ENCODE results near the gene EPB41. TPM values are rescaled to one million over a fixed set of nuclear protein-coding genes. Genes with fewer than 3 reads are reported as not detected.
"Not testable (repeated sequence)": the region's sequence is repeated elsewhere in the genome, so short reads cannot be mapped to it uniquely, and the experiment has no call there.

EPB41 gene
- total RNA-seq, 1 donor from 2014 or later: 33.0 TPM

DNA sequence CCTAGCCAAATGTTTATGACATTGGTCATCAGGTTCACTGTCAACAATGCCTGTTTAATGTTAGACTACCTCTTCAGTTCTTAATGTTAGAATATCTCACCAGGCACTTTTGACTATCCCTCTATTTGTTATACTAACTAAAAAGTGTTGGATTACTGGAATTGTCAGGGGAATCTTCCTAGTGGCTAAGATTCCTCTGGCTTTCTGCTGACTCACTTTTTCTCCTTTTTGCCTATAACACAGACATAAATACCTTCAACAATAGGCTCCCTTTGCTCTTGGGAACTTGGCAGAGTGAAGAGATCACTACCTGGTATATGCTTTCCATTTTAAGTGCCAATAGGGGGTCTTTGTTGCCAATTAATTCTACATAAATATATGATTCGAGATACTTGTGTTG, 140.8 kb downstream of the EPB41 start:
- no peak for ATAC-seq

DNA sequence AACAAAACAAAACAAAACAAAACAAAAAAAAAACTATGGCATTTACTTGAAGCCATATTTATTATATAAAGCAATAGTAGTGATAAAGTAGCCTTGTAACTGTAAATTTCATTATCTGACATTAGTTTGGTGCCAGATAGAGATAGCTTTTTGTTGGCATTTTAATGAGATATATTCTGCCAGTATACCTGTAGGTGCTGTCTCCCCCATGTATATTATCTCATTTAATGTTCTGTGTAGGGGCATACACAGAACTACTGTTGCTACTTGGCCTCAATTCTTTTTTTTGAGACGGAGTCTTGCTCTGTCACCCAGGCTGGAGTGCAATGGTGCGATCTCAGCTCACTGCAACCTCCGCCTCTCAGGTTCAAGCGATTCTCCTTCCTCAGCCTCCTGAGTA, 141.9 kb downstream of the EPB41 start:
- no peak for ATAC-seq

- ATAC-seq: no peak
Observed at GRCh38 chr1:29057700-29058099, 143.3 kb downstream of the EPB41 start.

GRCh38 chr1:29062157-29062942, 148.0 kb downstream of the EPB41 start:
- ATAC-seq: no peak

GRCh38 chr1:29064064-29064463, 149.7 kb downstream of the EPB41 start:
- ATAC-seq: no peak

GRCh38 chr1:29077155-29077554, 162.8 kb downstream of the EPB41 start:
- no peak for ATAC-seq

- ATAC-seq: not testable (repeated sequence)
Observed at GRCh38 chr1:29079916-29080629, 165.7 kb downstream of the EPB41 start.

DNA sequence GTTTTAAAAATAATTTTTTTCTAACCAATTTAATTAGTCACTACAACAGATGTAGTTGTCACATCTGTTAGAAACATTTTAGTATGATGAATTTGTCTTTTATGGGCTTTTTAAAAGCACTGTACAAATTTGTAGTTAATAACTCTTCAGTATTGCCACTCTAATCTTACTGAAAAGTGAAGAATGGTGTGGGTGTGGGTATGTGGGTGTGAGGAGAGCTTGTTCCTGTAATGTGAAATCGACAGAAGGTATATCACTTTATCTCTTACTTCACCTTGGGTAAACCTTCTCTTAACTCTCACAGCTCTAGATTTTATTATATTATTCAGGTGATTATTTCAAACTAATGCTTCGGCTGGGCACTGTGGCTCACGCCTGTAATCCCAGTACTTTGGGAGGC, 166.8 kb downstream of the EPB41 start:
- no peak for ATAC-seq

DNA sequence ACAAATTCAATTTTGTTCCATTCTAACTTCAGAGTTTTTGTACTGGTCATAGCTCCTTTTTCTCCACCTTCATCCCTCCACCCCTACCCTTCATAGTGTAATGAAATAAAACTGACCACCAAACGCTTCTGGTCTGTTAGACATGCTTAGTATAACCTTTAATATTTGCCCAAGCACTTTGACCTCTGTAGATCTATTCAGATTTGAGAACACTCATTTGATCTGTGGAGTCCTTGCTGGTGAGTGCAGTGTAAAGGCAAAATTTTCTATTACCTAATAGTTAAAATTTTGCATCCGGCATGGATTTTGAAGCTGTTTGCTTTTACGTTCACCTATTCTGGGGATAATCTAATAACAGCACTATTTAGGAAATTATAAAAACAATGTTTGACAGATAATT, 168.2 kb downstream of the EPB41 start:
- no peak for ATAC-seq

- no peak for ATAC-seq
Observed at GRCh38 chr1:29083317-29084195, 169.2 kb downstream of the EPB41 start.

- no peak for ATAC-seq
Observed at GRCh38 chr1:29084196-29084521, 169.8 kb downstream of the EPB41 start.

DNA sequence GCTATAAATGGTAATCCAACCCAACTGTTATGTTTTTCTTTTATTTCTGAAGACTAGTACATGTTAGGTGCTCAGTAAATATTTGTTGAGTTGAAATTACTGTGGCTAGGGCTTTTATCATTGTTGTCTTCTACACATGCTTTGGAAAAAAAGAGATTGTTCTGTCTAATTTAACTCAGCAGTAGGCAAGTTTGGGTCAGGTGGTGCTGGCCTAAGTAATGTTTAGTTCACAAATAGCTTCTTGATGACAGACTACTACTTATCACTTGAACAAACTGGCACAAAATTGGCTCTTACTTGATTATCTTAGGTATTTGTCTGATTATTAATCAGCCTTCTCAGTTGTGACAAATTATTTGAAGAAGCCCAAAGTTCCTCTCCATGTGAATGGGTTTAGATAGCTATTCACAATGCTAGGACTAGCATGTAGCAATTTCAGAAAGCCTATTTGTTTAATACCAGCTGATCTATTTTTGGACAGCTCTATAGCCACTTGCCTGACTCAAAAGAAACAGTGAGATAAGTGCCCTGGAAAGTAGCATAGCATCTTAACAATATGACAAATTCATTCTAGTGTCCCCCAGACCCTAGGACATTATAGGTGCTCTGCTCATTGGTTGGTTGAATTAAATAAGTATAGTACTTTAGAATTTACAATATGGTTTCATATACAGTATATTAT, 176.7 kb downstream of the EPB41 start:
- ATAC-seq: no peak

- ATAC-seq: not testable (repeated sequence)
Observed at GRCh38 chr1:29092704-29093103, 178.3 kb downstream of the EPB41 start.

DNA sequence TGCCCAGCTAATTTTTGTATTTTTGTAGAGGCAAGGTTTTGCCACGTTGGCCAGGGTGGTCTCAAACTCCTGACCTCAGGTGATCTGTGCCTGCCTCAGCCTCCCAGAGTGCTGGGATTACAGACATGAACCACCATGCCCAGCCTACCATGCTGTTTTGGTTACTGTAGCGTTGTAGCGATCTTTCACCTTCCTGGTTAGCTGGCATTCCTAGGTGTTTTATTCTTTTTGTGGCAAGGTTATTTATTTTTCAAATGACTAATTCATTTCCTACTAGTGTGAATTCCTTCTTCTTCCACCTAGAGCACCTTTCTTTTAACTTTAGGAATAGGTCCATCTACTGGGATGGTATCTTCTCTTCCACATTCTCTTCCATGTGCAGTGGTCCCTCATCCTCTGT, 180.1 kb downstream of the EPB41 start:
- no peak for ATAC-seq

GRCh38 chr1:29094954-29095353, 180.6 kb downstream of the EPB41 start:
- ATAC-seq: no peak

- no peak for ATAC-seq
Observed at GRCh38 chr1:29096231-29096886, 182.0 kb downstream of the EPB41 start.

DNA sequence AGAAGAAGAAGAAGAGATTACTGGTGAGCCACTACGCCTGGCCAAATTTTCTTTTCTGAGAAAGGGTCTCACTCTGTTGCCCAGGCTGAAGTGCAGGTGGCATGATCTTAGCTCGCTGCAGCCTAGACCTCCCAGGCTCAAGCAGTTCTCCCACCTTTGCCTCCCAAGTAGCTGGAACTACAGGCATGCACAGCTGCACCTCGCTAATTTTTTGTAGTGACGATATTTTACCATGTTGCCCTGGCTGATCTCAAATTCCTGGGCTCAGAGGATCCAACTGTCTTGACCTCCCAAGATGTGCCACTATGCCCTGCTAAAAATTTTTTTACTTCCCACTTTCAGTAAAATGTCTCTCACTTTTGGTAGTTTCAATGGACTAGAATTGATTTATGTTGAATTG, 184.9 kb downstream of the EPB41 start:
- ATAC-seq: no peak

GRCh38 chr1:29100487-29100886, 186.1 kb downstream of the EPB41 start:
- no peak for ATAC-seq

DNA sequence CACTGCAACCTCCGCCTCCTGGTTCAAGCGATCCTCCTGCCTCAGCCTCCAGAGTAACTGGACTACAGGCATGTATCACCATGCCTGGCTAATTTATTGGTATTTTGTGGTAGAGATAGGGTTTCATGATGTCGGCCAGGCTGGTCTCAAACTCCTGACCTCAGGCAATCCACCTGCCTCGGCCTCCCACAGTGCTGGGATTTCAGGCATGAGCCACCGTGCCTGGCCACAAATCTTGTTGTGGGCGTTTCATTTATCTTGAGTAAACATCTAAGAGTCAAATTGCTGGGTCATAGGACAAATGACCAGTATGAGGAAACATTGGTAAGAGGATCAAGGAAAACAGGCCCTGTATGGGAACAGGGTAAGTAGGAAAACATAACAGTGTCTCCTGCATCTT, 191.5 kb downstream of the EPB41 start:
- no peak for ATAC-seq

DNA sequence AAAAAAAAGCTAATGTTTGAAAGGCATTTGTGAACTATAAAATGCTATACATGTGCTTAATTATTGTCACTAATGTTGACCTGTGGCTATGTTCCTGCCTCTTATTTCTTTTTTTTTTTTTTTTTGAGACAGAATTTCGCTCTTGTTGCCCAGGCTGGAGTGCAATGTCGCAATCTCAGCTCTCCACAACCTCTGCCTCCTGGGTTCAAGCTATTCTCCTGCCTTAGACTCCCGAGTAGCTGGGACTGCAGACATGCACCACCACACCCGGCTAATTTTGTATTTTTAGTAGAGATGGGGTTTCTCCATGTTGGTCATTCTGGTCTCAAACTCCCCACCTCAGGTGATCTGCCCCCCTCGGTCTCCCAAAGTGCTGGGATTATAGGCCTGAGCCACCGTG, 193.7 kb downstream of the EPB41 start:
- not testable (repeated sequence) for ATAC-seq

- ATAC-seq: no peak
Observed at GRCh38 chr1:29112705-29113412, 198.5 kb downstream of the EPB41 start.
